ENCODE data around the gene DDR1.

Gene DDR1

DNA sequence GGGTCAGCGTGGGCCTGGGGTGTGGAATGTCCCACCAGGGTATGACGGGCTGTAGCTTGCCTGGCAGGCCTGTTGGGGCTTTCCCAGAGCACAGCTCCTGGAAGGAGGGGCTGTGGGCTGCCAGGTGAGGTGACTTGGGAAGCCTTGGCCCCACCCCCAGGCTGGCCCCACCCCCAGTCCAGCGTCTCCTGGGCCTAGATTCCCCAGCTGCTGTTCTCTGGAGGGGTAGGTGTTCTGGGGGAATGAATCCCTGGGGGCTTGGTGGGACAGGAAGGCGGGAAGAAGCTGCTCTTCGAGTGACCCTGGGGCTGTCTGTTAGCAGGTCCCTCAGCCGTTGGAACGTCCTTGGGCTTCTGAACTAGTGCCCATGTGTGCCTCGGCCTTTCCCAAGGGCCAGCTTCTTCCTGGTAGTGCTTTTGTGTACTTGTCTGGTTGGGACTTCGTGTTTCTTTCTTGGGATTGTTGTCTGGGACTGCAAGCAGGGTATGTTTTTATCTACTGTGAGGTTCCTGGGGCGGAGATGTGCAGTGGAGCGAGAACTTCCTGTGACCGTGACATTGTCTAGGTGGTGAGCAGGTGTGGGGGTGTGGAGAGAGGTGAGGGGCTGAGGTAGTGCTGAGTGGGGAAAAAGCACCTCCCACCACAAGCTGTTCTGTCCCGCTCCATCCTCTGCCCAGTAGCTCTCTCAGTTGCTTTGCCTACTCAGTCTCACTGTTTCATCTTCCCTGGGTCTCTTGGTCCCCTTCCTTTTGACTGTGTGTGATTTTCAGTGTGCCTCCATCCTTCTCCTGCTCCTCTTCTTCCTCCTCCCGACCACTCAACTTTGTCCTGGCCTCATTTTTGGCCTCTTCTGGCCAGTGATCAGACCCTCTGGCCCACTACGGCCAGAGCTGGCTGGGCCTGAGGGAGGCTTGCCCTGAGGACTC lies 1.3 kb upstream of the DDR1 start:
- peak overlapping the region; percentile 73 for H3K4me3 Mint-ChIP-seq
- no peaks in the 10 kb centered on the region for H3K27me3 Mint-ChIP-seq
- H3K27ac Mint-ChIP-seq, result peak overlapping the region; percentile 51
- H3K4me1 Mint-ChIP-seq (ENCODE audit: low read depth), result peaks cover 50% of the 10 kb centered on the region
- H3K36me3 Mint-ChIP-seq (ENCODE audit: low read depth), result no peaks in the 10 kb centered on the region
- no peaks in the 10 kb centered on the region for H3K9me3 Mint-ChIP-seq

- Mint-ChIP-seq H3K9me3 (no peaks in the 10 kb centered on the region), H3K27ac (peak overlapping the region; percentile 73), H3K36me3 (ENCODE audit: low read depth) (no peaks in the 10 kb centered on the region), H3K27me3 (no peaks in the 10 kb centered on the region), H3K4me1 (ENCODE audit: low read depth) (peaks cover 39% of the 10 kb centered on the region), H3K4me3 (peak overlapping the region; percentile 76)
These were observed 482 bp downstream of the DDR1 start for GRCh38 chr6:30884521-30885480.

- Mint-ChIP-seq H3K4me3 (peak overlapping the region; percentile 76), H3K27ac (peak overlapping the region; percentile 73)
These were observed 1.2 kb downstream of the DDR1 start for GRCh38 chr6:30885481-30885998.

DNA sequence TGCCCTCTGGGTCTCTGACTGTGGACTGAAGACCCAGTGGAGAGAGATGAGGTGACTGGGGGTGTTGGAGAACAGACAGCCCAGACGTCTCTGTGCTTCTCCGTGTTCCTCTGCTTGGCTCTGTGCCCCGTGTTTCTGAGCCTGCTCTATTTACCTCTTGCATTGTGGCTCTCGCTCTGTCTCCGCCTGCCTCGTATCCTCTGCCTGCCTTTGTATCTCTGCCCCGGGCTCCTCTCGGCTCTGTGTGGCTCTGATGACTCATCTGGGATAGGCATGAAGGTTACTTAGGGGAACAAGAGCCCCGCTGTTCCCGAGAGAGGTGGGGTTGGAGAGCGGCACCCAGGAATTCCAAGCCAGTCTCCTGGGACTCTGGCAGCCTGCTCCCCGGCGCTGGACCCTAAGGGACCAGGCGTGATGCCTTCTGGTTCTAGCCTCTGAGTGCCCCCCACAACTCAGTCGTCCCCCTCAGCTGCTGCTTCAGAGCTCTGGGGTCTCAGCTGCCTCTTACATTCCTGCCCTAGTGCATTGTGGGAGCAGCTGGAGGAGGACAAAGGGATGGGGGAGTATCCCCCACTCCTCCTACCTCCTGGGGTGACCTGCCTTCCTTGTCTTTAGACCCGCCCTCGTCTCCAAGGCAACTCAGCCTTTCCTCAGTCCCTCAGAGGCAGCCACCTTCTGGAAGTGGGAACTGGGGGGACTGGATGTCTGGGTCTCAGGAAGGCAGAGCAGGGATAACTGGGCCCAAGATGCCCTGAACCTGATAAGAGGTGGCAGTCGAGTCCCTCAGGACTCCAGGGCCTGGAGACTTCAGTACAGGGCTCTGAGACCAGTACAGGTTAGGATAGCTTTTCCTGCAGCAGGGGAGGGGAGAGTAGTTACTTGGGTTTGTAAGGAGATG lies 1.9 kb downstream of the DDR1 start:
- peak overlapping the region; percentile 73 for H3K27ac Mint-ChIP-seq
- no peaks in the 10 kb centered on the region for H3K27me3 Mint-ChIP-seq
- H3K4me3 Mint-ChIP-seq, result peak overlapping the region; percentile 76
- peaks cover 37% of the 10 kb centered on the region for H3K4me1 Mint-ChIP-seq (ENCODE audit: low read depth)
- no peaks in the 10 kb centered on the region for H3K9me3 Mint-ChIP-seq
- no peaks in the 10 kb centered on the region for H3K36me3 Mint-ChIP-seq (ENCODE audit: low read depth)

More at GRCh38 chr6:30885481-30885998, 1.2 kb downstream of the DDR1 start:
- Mint-ChIP-seq H3K4me1 (ENCODE audit: low read depth) (peaks cover 37% of the 10 kb centered on the region), H3K27me3 (no peaks in the 10 kb centered on the region), H3K36me3 (ENCODE audit: low read depth) (no peaks in the 10 kb centered on the region), H3K9me3 (no peaks in the 10 kb centered on the region)

GRCh38 chr6:30886897-30887255 lies 2.6 kb downstream of the DDR1 start:
- no peak overlapping the region for H3K4me3 Mint-ChIP-seq
- peaks cover 35% of the 10 kb centered on the region for H3K4me1 Mint-ChIP-seq (ENCODE audit: low read depth)
- H3K36me3 Mint-ChIP-seq (ENCODE audit: low read depth), result no peaks in the 10 kb centered on the region
- H3K27me3 Mint-ChIP-seq, result no peaks in the 10 kb centered on the region
- H3K9me3 Mint-ChIP-seq, result no peaks in the 10 kb centered on the region
- H3K27ac Mint-ChIP-seq, result peak overlapping the region; percentile 40

DNA sequence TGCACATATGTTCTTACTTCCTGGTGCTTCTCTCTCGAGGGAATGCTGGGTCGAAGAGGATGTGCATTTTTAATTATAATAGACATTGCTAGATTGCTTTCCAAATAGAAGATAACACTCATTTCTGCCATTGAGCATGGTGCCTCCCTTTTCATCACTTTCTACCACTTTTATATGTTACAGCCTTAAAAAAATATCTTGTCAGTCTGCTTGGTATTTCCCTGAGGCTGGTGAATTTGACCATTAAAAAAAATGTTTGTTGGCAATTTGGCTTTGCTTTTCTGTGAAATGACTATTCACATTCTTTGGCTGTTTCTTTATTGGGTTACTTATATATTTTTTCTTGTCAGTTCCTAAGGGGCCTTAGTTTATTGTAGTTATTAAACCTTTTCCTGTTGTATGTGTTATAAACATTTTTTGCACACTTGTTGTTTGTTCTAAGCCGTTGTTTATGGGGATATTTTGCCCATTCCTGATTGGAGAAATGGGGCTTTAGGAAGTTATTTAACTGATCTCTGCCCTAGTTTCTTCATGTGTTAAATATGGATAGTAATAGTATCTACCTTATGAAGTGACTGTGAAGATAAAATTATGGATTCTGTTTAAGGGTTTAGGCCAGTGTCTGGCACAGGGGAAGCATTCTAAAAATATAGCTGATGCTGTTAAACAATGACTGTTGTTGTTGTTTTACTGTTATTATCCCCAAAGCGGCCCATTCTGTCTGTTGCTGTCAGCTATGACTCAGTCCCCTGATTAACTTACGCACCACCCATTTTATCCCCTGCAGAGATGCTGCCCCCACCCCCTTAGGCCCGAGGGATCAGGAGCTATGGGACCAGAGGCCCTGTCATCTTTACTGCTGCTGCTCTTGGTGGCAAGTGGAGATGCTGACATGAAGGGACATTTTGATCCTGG lies 3.8 kb downstream of the DDR1 start:
- no peaks in the 10 kb centered on the region for H3K27me3 Mint-ChIP-seq
- peaks cover 29% of the 10 kb centered on the region for H3K4me1 Mint-ChIP-seq (ENCODE audit: low read depth)
- H3K36me3 Mint-ChIP-seq (ENCODE audit: low read depth), result no peaks in the 10 kb centered on the region
- H3K9me3 Mint-ChIP-seq, result no peaks in the 10 kb centered on the region
- no peak overlapping the region for H3K27ac Mint-ChIP-seq
- H3K4me3 Mint-ChIP-seq, result no peak overlapping the region

DNA sequence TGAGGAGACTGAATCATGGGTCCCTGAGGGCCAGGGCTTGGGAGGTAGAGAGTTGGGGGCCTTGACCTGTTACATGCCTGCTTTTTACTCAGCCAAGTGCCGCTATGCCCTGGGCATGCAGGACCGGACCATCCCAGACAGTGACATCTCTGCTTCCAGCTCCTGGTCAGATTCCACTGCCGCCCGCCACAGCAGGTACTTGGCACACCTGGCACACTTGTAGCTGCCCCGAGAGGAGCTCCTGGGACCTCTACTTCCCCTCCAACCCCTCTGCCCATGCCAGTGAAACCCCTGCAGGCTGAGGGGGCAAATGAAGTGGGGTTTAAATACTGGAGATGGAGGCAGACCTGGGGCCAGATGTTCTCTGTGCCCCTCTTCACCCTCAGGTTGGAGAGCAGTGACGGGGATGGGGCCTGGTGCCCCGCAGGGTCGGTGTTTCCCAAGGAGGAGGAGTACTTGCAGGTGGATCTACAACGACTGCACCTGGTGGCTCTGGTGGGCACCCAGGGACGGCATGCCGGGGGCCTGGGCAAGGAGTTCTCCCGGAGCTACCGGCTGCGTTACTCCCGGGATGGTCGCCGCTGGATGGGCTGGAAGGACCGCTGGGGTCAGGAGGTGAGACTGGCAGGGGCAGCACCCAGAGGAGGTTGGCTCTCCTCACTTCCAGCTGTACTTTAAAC lies 4.6 kb downstream of the DDR1 start:
- Mint-ChIP-seq H3K27ac (no peak overlapping the region), H3K4me1 (ENCODE audit: low read depth) (peaks cover 22% of the 10 kb centered on the region), H3K36me3 (ENCODE audit: low read depth) (no peaks in the 10 kb centered on the region), H3K9me3 (no peaks in the 10 kb centered on the region), H3K4me3 (no peak overlapping the region), H3K27me3 (no peaks in the 10 kb centered on the region)

DNA sequence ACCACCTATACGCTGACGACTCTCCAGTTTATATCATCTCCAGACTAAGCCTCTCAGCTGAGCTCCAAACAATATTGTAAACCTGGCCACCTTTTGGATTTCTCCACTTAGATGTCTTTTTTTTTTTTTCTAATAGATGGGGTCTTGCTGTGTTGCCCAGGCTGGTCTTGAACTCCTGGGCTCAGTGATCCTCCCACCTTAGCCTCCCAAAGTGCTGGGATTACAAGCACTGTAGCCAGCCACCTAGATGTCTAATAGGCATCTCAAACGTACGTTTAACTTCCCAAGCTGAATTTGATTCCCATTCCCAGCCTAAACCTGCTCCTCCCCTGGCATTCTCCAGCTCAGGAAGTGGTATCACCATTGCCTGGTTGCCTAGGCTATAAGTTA lies 5.2 kb downstream of the DDR1 start:
- no peaks in the 10 kb centered on the region for H3K27me3 Mint-ChIP-seq
- H3K36me3 Mint-ChIP-seq (ENCODE audit: low read depth), result no peaks in the 10 kb centered on the region
- peaks cover 22% of the 10 kb centered on the region for H3K4me1 Mint-ChIP-seq (ENCODE audit: low read depth)
- no peak overlapping the region for H3K27ac Mint-ChIP-seq
- no peaks in the 10 kb centered on the region for H3K9me3 Mint-ChIP-seq
- no peak overlapping the region for H3K4me3 Mint-ChIP-seq

DNA sequence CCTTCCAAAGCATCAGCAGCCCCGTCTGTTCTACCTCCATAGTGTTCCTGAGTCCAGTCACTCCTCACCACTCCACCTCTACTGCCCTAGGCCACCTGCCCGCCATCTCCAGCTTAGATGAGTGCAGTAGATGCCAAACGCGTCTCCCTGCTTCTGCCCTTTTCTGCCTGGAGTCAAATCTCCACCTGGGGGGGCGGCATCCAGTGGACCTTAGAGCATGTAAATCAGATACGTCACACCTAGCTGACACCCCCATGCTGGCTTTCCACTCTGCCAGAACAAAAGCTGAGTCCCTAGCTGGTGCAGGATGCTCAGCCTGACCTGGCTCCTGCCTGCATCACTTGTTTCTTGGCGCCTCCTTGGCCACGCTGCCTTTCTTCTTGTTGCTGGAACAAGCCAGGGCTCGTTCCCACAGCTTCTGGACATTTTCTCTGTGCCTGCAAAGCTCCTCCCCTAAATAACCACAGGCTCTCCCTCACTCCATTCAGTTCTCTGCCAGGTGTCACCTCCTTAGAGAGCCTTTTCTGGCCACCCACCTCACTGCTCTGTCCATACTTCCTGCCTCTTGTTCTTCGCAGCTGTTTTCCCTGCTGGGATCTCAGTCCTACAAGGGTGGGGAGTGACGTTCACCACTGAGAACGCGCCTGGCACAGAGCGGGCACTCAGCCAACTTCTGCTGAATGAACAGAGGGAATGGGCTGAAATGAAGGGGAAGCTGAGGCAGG lies 5.8 kb downstream of the DDR1 start:
- Mint-ChIP-seq H3K4me3 (no peak overlapping the region), H3K27me3 (no peaks in the 10 kb centered on the region), H3K4me1 (ENCODE audit: low read depth) (peaks cover 18% of the 10 kb centered on the region), H3K9me3 (no peaks in the 10 kb centered on the region), H3K27ac (no peak overlapping the region), H3K36me3 (ENCODE audit: low read depth) (peaks cover 6% of the 10 kb centered on the region)

DNA sequence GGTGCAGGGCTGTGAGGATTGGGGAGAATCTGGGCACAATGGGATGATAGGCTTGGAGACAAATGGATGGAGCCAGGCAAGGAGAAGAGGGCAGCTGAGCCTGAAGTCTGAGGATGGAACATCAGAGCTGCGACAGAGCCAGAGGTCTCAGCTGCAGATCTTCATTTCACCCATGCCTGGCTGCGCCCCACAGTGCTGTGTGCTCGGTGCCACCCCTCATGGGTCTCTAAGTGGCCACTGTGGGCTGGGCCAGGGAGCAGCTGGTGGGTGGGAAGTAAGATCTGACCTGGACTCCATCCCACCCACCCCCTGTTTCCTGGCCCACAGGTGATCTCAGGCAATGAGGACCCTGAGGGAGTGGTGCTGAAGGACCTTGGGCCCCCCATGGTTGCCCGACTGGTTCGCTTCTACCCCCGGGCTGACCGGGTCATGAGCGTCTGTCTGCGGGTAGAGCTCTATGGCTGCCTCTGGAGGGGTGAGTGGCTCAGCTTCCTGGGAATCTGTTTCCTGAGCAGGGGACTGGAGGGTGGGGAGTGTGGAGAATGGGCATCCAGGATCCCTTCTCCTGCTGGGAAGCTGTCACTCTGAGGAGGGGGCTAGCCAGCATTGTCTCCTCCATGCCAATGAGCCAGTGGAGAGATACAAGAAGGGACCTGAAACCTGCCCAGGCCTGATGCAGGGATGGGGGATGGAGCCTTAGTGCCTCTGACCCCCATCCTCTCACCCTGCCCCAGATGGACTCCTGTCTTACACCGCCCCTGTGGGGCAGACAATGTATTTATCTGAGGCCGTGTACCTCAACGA lies 6.5 kb downstream of the DDR1 start:
- peaks cover 6% of the 10 kb centered on the region for H3K36me3 Mint-ChIP-seq (ENCODE audit: low read depth)
- no peak overlapping the region for H3K4me3 Mint-ChIP-seq
- H3K27ac Mint-ChIP-seq, result no peak overlapping the region
- no peaks in the 10 kb centered on the region for H3K9me3 Mint-ChIP-seq
- H3K4me1 Mint-ChIP-seq (ENCODE audit: low read depth), result peaks cover 11% of the 10 kb centered on the region
- no peaks in the 10 kb centered on the region for H3K27me3 Mint-ChIP-seq

DNA sequence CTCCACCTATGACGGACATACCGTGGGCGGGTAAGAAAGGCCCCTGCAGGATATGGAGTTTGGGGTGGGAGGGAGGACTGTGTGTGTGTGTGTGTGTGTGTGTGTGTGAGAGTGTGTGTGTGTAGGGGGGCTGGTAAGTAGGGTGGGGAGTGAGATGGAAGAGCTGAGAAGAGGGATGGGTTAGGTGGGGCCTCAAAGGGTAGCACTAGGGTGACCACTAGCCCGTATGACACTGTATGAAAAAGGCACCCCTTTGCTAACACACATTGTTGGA lies 7.1 kb downstream of the DDR1 start:
- Mint-ChIP-seq H3K9me3 (no peaks in the 10 kb centered on the region), H3K4me1 (ENCODE audit: low read depth) (peaks cover 5% of the 10 kb centered on the region), H3K4me3 (no peak overlapping the region), H3K27me3 (no peaks in the 10 kb centered on the region), H3K36me3 (ENCODE audit: low read depth) (peaks cover 6% of the 10 kb centered on the region), H3K27ac (no peak overlapping the region)

GRCh38 chr6:30891816-30892538 lies 7.7 kb downstream of the DDR1 start:
- no peaks in the 10 kb centered on the region for H3K9me3 Mint-ChIP-seq
- no peak overlapping the region for H3K27ac Mint-ChIP-seq
- no peaks in the 10 kb centered on the region for H3K4me1 Mint-ChIP-seq (ENCODE audit: low read depth)
- H3K36me3 Mint-ChIP-seq (ENCODE audit: low read depth), result peaks cover 6% of the 10 kb centered on the region
- H3K27me3 Mint-ChIP-seq, result no peaks in the 10 kb centered on the region
- no peak overlapping the region for H3K4me3 Mint-ChIP-seq

Data from stimulated activated naive CD8-positive, alpha-beta T cell treated with anti-CD3 and anti-CD28 coated beads, Interleukin-15, Interleukin-2, amounts not matched to agents 100 ng/mL and 50 ng/mL, for 24 hours (primary cell).